ENCODE results near the gene RADIL. TPM values are rescaled to one million over a fixed set of nuclear protein-coding genes. Genes with fewer than 3 reads are reported as not detected.
"Not testable (repeated sequence)": the region's sequence is repeated elsewhere in the genome, so short reads cannot be mapped to it uniquely, and the experiment has no call there.

The RADIL gene
- total RNA-seq, 1 experiment from 2014 or later, result 5.6 TPM

DNA sequence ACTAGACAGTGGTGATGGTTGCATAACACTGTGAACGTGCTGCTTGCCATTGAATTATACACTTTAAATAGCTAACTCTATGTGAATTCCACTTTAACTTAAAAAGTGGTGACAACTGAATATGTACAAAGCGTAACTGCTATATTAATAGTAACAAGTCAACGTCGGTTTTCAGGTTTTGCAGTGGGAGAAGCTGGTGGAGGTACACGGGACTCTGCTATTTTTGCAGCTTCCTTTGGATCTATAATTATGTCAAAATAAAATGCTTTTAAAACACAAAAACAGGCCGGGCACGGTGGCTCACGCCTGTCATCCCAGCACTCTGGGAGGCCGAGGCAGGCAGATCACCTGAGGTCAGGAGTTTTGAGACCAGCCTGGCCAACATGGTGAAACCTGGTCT is 87.1 kb downstream of the RADIL start:
- intact Hi-C loops (cut with micrococcal nuclease), result no loop called here
- BruUV-seq (replicated peaks), result no TSS peak
- POLR2A ChIA-PET (ENCODE audit: unreplicated experiment), result interaction anchor here (0.6 kb wide), 1 partner anchor 27 kb away, joined by 3 read pairs; no protein-coding TSS in a partner anchor

DNA sequence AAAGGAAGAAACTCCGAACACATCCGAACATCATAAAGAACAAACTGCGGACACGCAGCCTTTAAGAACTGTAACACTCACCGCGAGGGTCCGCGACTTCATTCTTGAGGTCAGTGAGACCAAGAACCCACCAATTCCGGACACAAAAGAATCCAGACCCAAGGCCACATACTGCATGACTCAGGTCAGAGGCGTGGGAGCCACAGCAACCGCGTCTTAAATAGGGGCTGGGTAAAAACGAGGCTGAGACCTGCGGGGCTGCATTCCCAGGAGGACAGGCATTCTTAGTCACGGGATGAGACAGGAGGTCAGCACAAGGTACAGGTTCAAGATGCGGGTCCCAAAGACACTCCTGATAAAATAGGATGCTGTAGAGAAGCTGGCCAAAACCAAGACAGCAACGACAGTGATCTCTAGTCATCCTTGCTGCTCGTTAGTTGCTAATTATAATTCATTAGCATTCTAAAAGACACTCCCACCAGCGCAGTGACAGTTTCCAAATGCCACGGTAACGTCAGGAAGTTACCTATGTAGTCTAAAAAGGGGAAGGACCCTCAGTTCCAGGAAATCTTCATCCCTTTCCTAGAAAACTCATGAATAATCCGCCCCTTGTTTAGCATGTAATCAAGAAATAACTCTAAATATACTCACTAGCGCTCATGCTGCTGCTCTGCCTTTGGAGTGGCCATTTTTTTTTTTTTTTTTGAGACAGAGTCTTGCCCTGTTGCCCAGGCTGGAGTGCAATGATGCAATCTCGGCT is 88.7 kb downstream of the RADIL start:
- Histone ChIP-seq H3K79me2 (ENCODE audit: low read length) (no peaks in the 10 kb centered on the region), H3K4me2 (ENCODE audit: low read length) (no peak overlapping the region), H3K27ac (ENCODE audit: low read length) (no peak overlapping the region), H3K36me3 (ENCODE audit: low read depth, low read length) (peaks cover 4% of the 10 kb centered on the region; the same call in 1 of the 2 replicates), H3K9me3 (ENCODE audit: low read length) (no peaks in the 10 kb centered on the region), H4K20me1 (ENCODE audit: low read length) (no peaks in the 10 kb centered on the region), H3K9ac (ENCODE audit: low read length) (no peak overlapping the region), H2AFZ (ENCODE audit: low read length) (no peak overlapping the region), H3F3A (ENCODE audit: low read length, unreplicated experiment) (no peaks in the 10 kb centered on the region), H3K27me3 (ENCODE audit: low read length) (no peaks in the 10 kb centered on the region), H3K4me1 (ENCODE audit: insufficient read depth, low read length) (no peaks in the 10 kb centered on the region), H3K9me2 (replicated peaks; ENCODE audit: low read length) (no peaks in the 10 kb centered on the region), H3K4me3 (ENCODE audit: low read length) (no peak overlapping the region)
- TF ChIP-seq CTCF (conservative IDR thresholded peaks at IDR 0.05; ENCODE audit: low read depth, low read length), result no peak
- TF ChIP-seq EZH2 (IDR thresholded peaks at IDR 0.05; ENCODE audit: low read length, unreplicated experiment), result no peak
- TF ChIP-seq EZH2phosphoT487 (IDR thresholded peaks at IDR 0.05; ENCODE audit: borderline replicate concordance, low read length), result no peak
- intact Hi-C loops (cut with micrococcal nuclease), result no loop called here
- ChIA-PET POLR2A (ENCODE audit: unreplicated experiment) (no interaction called here), CTCF (no interaction called here)
- ATAC-seq (no peak), DNase-seq (peak; percentile 35)
- BruUV-seq (replicated peaks), result TSS peak; percentile 19

More for the DNA sequence above, 87.1 kb downstream of the RADIL start:
- no peaks in the 10 kb centered on the region for H3K9me3 ChIP-seq (ENCODE audit: low read length)
- no peaks in the 10 kb centered on the region for H3K27me3 ChIP-seq (ENCODE audit: low read length)
- H2AFZ ChIP-seq (ENCODE audit: low read length), result no peak overlapping the region
- CTCF ChIA-PET, result no interaction called here
- no peak overlapping the region for H3K4me2 ChIP-seq (ENCODE audit: low read length)
- H3K4me1 ChIP-seq (ENCODE audit: insufficient read depth, low read length), result no peaks in the 10 kb centered on the region
- no peaks in the 10 kb centered on the region for H3F3A ChIP-seq (ENCODE audit: low read length, unreplicated experiment)
- H3K79me2 ChIP-seq (ENCODE audit: low read length), result no peaks in the 10 kb centered on the region
- no peak overlapping the region for H3K4me3 ChIP-seq (ENCODE audit: low read length)
- ATAC-seq (no peak), DNase-seq (no peak)
- no peaks in the 10 kb centered on the region for H3K9me2 ChIP-seq (replicated peaks; ENCODE audit: low read length)
- no peak overlapping the region for H3K9ac ChIP-seq (ENCODE audit: low read length)
- H3K36me3 ChIP-seq (ENCODE audit: low read depth, low read length), result no peaks in the 10 kb centered on the region; the same call in 1 of the 2 replicates
- TF ChIP-seq EZH2phosphoT487 (IDR thresholded peaks at IDR 0.05; ENCODE audit: borderline replicate concordance, low read length), result no peak
- no peak for TF ChIP-seq CTCF (conservative IDR thresholded peaks at IDR 0.05; ENCODE audit: low read depth, low read length)
- TF ChIP-seq EZH2 (IDR thresholded peaks at IDR 0.05; ENCODE audit: low read length, unreplicated experiment), result no peak
- H3K27ac ChIP-seq (ENCODE audit: low read length), result no peak overlapping the region
- no peaks in the 10 kb centered on the region for H4K20me1 ChIP-seq (ENCODE audit: low read length)

- H3K9me2 ChIP-seq (replicated peaks; ENCODE audit: low read length); DNase-seq; H3K9me3 ChIP-seq (ENCODE audit: low read length); POLR2A ChIA-PET (ENCODE audit: unreplicated experiment); intact Hi-C loops (cut with micrococcal nuclease); H2AFZ ChIP-seq (ENCODE audit: low read length); H3K9ac ChIP-seq (ENCODE audit: low read length); H3F3A ChIP-seq (ENCODE audit: low read length, unreplicated experiment); H4K20me1 ChIP-seq (ENCODE audit: low read length); ATAC-seq; H3K79me2 ChIP-seq (ENCODE audit: low read length); H3K4me1 ChIP-seq (ENCODE audit: insufficient read depth, low read length); H3K27me3 ChIP-seq (ENCODE audit: low read length); CTCF ChIA-PET; H3K4me2 ChIP-seq (ENCODE audit: low read length); H3K4me3 ChIP-seq (ENCODE audit: low read length); BruUV-seq (replicated peaks); H3K36me3 ChIP-seq (ENCODE audit: low read depth, low read length); H3K27ac ChIP-seq (ENCODE audit: low read length): not testable (repeated sequence)
Measured at GRCh38 chr7:4794171-4794570, 89.3 kb downstream of the RADIL start.

- H3K9me3 ChIP-seq (ENCODE audit: low read length); H3K27me3 ChIP-seq (ENCODE audit: low read length); H4K20me1 ChIP-seq (ENCODE audit: low read length); H2AFZ ChIP-seq (ENCODE audit: low read length); H3K9ac ChIP-seq (ENCODE audit: low read length); H3F3A ChIP-seq (ENCODE audit: low read length, unreplicated experiment); ATAC-seq; DNase-seq; H3K4me1 ChIP-seq (ENCODE audit: insufficient read depth, low read length); H3K36me3 ChIP-seq (ENCODE audit: low read depth, low read length); H3K27ac ChIP-seq (ENCODE audit: low read length); H3K4me3 ChIP-seq (ENCODE audit: low read length); intact Hi-C loops (cut with micrococcal nuclease); H3K79me2 ChIP-seq (ENCODE audit: low read length); CTCF ChIA-PET; H3K9me2 ChIP-seq (replicated peaks; ENCODE audit: low read length); POLR2A ChIA-PET (ENCODE audit: unreplicated experiment); BruUV-seq (replicated peaks); H3K4me2 ChIP-seq (ENCODE audit: low read length): not testable (repeated sequence)
Measured at GRCh38 chr7:4793385-4793993, 90.0 kb downstream of the RADIL start.

Data from PC-3 (cell line).